HG03558 (cell line): ENCODE data around the gene OR2Y1.
"Not testable (repeated sequence)": the region's sequence is repeated elsewhere in the genome, so short reads cannot be mapped to it uniquely, and the experiment has no call there.

Experiments
- ATAC-seq: cut with Tn5 transposase; IDR thresholded peaks from one replicate; pipeline ENCODE4 v1.9.1; 2021; ENCODE audit warnings: moderate number of reproducible peaks; ENCODE audit not compliant: unreplicated experiment; ENCODE audit errors: extremely low read depth

Gene OR2Y1

GRCh38 chr5:180739958-180740357 is at the start of gene OR2Y1:
Gene OR2Y1, minus strand, starts transcription at chr5:180740058. Its CDS starts 0 bp downstream, at chr5:180740058.
- ATAC-seq: no peak

- ATAC-seq: not testable (repeated sequence)
These were observed 49.0 kb upstream of the OR2Y1 start for GRCh38 chr5:180788651-180789410.

- no peak for ATAC-seq
These were observed 48.0 kb upstream of the OR2Y1 start for GRCh38 chr5:180787711-180788431.

GRCh38 chr5:180786531-180787398 is 46.9 kb upstream of the OR2Y1 start:
- ATAC-seq: no peak

GRCh38 chr5:180785794-180786221 is 46.0 kb upstream of the OR2Y1 start:
- ATAC-seq: no peak

DNA sequence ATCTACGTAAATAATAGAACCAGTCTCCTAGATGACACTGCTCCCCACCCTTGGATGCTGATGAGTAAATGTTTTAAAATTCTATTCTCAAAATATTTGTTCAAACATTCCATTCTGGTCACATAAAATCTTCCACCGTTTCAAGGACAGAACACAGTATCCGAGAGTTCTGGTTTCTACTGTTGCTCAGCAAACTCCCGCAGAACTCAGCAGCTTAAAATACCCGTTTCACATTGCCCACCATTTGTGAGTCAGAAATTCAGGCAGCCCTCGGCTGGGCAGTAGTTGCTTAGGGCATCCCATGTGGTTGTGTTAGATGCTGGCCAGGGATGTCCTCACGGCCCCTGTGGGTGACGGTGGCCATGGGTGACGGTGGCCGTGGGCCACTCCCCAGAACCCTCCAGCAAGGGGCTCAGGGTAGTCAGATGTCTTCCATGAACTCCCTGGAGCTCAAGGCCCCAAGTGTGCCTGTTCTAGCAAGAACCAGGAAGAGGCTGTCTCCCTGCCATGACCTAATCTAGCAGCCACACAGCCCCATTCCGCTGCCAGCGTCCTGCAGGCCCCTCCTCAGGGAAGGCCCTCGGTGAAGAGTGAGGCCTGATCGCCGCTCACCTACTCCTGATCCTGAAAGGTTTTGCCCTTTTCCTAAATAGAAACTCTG is 45.4 kb upstream of the OR2Y1 start:
- no peak for ATAC-seq

- ATAC-seq: no peak
These were observed 44.7 kb upstream of the OR2Y1 start for GRCh38 chr5:180784497-180785097.

DNA sequence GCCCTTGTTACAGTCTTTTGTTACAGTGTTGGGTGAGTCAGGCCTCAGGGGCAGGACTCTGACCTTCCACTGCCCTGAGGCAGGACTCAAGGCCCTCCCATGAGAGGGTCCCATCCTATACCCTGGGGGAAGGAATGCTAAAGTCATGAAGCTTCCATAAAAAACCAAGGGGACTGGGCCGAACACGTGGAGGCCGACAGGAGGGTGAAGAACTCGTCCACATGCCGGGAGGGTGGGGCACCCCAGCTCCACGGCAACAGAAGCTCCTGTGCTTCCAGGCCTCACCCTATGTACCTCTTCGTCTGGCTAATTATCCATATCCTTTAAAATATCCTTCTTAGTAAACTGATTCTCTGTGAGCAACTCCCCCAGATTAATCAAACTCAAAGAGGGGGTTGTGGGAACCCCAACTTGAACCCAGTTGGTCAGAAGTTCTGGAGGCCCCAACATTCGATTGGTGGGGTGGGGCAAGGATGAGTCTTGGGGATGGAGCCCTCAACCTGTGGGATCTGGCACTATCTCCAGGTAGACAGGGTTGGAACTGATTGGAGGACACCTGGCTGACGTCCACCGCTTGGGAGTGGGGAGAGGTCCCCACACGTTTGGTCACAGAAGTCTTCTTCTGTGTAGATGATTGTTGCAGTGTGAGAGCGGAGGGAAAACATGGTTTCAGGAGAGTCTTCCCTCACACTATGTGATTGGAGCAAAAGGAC is 43.6 kb upstream of the OR2Y1 start:
- ATAC-seq: no peak

GRCh38 chr5:180782748-180783147 is 42.9 kb upstream of the OR2Y1 start:
- no peak for ATAC-seq

DNA sequence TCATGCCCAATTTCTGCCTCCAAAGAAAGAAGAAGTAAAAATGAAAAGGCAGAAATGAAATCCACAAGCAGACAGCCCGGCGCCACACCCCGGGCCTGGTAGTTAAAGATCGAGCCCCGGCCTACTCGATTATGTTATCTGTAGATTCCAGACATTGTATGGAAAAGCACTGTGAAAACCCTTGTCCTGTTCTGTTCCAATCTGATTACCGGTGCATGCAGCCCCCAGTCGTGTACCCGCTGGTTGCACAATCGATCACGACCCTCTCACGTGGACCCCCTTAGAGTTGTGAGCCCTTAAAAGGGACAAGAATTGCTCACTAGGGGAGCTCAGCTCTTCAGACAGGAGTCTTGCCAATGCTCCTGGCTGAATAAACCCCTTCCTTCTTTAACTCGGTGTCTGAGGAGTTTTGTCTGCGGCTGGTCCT is 42.1 kb upstream of the OR2Y1 start:
- ATAC-seq: not testable (repeated sequence)

DNA sequence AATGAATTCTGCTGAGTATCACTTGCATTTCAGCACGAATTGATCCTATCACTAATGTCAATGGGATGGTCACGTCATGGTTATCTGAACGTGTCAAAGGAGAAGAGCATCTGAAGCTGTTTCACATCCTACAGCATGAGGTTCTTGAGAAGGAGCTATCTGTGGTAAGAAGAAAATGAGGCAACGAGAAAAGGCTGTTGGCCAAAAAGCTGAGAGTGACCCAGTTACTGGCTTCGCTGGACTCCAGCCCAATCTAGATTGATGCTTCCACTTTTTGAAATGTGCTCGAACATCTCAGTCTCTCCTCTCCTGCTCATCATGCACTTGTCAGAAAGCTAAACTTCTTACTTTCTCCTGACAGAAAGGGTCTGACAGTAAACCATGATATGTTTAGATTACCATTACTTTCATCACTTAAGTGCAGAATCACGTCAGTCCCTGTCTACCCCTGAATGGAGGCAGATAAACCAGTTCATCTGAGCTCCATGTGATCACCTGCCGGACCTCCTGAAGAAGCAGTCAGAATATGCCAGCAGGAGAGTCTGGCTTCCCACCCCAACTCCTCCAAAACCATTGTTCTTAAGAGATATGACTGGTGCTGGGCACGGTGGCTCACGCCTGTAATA is 40.2 kb upstream of the OR2Y1 start:
- no peak for ATAC-seq

GRCh38 chr5:180777475-180777874 is 37.6 kb upstream of the OR2Y1 start:
- no peak for ATAC-seq

- ATAC-seq: no peak
These were observed 36.5 kb upstream of the OR2Y1 start for GRCh38 chr5:180776376-180776775.

DNA sequence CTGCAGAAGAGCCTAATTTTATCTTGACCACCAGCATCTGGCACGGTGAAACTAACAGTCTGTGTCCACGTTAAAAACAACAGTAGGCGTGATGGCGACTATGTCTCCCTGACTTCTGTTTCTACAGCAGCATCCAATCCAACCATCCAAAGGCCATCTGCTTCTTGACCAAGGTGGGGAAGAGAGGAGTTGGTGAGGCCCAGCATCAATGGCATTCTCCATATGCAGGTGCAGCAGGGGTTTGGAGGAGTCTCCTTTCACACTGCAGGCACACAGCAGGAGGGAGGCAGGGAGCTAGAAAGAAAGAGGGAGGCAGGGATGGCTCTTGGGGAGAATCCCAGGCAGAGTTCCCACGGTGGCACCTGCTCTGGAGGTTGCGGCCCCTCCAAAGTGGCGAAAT is 35.8 kb upstream of the OR2Y1 start:
- no peak for ATAC-seq

DNA sequence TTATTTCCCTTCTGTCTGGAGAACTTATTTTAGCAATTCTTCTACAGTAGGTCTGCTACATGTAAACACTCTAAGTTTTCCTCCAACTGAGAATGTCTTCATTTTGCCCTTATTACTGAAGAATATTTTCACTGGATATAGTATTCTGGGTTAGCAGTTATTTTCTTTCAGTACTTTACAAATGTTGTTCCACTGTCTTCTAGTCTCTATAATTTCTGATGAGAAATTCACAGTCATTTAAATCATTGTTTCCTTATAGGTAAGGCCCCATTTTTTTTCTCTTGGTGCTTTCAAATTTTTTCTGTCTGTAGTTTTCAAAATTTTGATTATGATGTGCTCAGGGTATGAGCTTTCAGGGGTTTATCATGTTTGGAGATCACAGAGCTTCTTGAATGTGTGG is 32.0 kb upstream of the OR2Y1 start:
- no peak for ATAC-seq

DNA sequence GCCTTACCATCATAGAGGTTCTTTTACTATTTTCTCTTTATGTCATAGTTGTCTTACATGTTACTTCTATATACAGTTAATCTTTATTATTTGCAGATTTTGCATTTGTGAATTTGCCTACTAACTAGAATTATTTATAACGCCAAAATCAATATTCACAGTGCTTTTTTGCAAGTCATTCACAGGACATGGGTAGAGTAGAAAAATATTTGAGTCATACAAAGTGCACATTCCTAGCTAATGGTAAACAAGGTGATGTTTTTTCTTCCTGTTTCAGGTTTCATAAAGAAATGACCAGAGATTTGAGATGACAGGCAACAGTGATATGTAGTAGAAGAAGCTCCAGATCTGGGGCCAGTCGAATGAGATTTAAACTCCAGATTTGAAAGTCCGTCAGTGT is 30.0 kb upstream of the OR2Y1 start:
- no peak for ATAC-seq

- no peak for ATAC-seq
These were observed 15.7 kb upstream of the OR2Y1 start for GRCh38 chr5:180755601-180756000.

DNA sequence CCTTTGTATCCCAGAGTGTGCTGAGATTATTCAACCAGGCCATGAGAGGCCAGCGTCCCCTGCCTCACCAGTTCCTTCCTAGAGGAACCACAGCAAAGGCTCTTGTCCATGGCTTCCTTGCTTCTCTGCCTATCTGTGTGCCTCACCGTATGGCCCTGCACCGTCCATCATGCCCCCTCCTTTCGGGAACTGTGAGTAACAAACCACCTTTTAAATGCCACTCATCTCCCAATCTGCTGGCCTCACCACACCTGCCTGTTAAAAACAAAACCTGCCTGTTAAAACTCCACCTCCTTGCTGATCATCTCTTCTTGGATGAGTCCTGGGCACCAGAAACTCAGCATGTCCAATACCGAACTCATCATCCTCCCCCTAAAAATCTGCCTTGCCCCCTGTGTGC is 4.4 kb upstream of the OR2Y1 start:
- no peak for ATAC-seq

GRCh38 chr5:180742727-180743126 is 2.9 kb upstream of the OR2Y1 start:
- no peak for ATAC-seq
